SU-DHL-6 (cell line): Measurements from ENCODE around the gene CYP4V2.

Source experiments
- EZH2phosphoT487 ChIP-seq: fragments of 200-600 bp; sonication (generic), shearing (Covaris generic); conservative IDR thresholded peaks from 2 replicates; pipeline ENCODE4 v1.6.1; 2018; ENCODE audit warnings: mild to moderate bottlenecking, antibody characterized with exemption, low read length, moderate library complexity, mixed read lengths
- TF ChIP-seq, protein P1 (sequence below): fragments of 200-600 bp; sonication (generic); IDR thresholded peaks from one replicate; pipeline ENCODE4 v1.5.1; 2017; ENCODE audit warnings: antibody characterized with exemption, mild to moderate bottlenecking, low read length, moderate library complexity; ENCODE audit not compliant: insufficient read depth, poor library complexity, severe bottlenecking

DNA sequence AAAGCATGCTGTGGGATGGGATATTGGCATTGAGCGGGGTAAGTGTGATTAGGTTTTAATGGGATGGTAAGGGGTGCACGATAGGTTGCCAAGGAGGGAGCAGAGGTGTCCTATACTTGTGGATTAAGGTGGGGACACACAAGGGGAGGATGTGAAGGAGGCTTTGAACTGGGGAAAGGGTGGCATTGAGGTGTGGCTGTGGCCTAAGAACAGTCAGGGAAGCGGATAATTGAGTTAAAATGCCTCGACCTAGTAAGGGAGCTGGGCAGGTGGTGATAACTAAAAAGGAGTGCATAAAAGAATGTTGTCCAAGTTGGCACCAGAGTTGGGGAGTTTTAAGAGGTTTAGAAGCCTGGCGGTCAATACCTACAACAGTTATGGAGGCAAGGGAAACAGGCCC lies 53.5 kb downstream of the CYP4V2 start:
- TF ChIP-seq, protein P1, sequence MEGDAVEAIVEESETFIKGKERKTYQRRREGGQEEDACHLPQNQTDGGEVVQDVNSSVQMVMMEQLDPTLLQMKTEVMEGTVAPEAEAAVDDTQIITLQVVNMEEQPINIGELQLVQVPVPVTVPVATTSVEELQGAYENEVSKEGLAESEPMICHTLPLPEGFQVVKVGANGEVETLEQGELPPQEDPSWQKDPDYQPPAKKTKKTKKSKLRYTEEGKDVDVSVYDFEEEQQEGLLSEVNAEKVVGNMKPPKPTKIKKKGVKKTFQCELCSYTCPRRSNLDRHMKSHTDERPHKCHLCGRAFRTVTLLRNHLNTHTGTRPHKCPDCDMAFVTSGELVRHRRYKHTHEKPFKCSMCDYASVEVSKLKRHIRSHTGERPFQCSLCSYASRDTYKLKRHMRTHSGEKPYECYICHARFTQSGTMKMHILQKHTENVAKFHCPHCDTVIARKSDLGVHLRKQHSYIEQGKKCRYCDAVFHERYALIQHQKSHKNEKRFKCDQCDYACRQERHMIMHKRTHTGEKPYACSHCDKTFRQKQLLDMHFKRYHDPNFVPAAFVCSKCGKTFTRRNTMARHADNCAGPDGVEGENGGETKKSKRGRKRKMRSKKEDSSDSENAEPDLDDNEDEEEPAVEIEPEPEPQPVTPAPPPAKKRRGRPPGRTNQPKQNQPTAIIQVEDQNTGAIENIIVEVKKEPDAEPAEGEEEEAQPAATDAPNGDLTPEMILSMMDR: no peak
- TF ChIP-seq EZH2phosphoT487: no peak
